GM12872 (cell line): Measurements from ENCODE around the gene CTIF.

Source experiments
- TF ChIP-seq, protein P1 (sequence below): IDR thresholded peaks from 3 replicates; pipeline ENCODE4 v1.5.1; 2011; ENCODE audit warnings: low read depth, mild to moderate bottlenecking, low read length, moderate library complexity; ENCODE audit not compliant: insufficient read depth

CTIF gene

GRCh38 chr18:48529796-48530195 is 9.0 kb upstream of the CTIF start:
- TF ChIP-seq, protein P1, sequence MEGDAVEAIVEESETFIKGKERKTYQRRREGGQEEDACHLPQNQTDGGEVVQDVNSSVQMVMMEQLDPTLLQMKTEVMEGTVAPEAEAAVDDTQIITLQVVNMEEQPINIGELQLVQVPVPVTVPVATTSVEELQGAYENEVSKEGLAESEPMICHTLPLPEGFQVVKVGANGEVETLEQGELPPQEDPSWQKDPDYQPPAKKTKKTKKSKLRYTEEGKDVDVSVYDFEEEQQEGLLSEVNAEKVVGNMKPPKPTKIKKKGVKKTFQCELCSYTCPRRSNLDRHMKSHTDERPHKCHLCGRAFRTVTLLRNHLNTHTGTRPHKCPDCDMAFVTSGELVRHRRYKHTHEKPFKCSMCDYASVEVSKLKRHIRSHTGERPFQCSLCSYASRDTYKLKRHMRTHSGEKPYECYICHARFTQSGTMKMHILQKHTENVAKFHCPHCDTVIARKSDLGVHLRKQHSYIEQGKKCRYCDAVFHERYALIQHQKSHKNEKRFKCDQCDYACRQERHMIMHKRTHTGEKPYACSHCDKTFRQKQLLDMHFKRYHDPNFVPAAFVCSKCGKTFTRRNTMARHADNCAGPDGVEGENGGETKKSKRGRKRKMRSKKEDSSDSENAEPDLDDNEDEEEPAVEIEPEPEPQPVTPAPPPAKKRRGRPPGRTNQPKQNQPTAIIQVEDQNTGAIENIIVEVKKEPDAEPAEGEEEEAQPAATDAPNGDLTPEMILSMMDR: no peak

DNA sequence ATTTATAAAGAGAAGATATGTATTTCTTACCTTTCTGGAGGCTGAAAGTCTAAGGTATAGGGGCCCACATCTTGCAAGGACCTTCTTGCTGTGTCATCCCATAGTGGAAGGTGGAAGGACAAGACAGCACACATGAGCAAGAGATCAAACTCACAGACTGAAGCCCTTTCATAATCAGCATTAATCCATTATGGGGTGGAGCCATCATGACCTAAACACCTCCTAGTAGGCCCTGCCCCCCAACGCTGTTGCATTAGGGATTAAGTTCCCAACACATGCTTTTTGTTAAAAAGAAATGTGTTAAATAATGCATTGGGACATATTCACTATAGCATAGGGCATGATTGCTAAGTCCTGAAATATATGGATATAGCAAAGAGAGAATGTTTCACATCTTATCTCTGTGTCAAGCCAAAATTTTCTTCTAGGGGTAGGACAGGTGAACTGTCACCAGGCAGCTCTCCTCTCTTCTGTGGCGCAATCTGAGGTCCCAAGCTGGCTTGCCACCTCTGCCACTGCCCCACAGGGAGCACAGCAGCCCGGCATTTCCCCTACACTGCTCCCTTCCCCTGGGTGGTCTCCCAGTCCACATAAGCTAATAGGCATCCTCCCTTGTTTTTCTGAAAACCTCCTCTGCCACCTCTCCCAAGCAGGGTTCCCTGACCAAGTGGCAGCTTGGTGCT is 8.3 kb upstream of the CTIF start:
- TF ChIP-seq, protein P1: no peak

DNA sequence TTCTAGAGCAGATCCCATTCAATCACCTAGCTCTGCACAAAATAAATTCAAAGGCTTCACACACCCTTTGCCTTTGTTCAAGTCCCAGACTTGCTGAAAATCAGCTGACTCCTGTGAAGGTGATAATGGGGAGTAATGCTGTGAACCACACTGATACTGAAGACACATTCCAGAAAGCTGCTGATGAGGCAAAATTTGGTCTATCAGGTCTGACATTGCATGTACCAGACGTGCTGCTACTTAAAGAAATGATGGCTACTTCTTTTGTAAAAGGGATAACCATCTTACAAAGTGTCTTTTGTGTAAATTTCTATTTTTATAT is 7.8 kb upstream of the CTIF start:
- TF ChIP-seq, protein P1: no peak

DNA sequence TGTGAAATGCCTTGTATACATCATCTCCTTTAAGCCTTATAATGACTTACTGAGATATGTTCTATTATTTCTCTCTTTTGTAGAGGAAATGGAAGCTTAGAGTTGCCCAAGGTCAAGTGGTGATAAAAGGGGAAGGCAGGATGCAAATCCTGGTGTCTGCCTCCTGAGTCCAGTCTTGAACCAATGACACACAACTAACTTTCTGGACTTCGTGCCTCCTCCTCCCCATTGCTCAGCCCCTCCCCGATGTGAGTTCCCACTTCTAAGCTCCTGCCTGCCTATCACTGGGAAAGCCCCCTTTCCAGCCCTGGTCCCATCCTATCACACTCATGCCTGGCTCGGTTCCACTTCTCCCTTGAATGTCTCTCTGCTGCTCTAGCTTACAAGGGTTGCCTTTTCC is 6.9 kb upstream of the CTIF start:
- TF ChIP-seq, protein P1: no peak

DNA sequence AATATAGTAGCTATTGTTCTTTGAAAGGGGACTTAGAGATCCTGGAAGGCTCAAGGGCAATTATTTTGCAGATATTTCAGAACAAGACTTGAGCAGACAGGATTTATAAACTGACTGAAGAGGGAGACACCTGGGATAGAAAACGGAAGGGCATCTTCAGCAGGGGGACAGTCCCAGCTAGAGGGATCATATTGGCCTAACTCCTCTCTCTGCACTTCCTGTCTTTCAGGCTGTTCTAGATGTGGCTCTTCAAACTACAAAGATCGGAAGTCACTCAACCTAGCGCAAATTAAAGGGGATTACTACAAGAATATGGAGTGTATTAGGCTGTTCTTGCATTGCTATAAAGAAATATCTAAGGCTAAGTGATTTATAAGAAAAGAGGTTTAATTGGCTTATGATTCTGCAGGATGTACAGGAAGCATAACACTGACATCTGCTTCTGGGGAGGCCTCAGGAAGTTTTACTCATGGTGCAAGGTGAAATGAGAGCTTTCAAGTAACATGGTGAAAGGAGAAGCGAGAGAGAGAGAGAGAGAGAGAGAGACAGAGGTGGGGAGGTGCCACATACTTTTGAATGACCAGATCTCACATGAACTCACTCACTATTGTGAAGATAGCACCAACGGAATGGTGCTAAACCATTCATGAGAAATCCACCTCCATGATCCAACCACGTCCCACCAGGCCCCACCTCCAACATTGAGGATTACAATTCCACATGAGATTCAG is 5.3 kb upstream of the CTIF start:
- TF ChIP-seq, protein P1: no peak

GRCh38 chr18:48534364-48534763 is 4.5 kb upstream of the CTIF start:
- TF ChIP-seq, protein P1: no peak

GRCh38 chr18:48535956-48536355 is 2.9 kb upstream of the CTIF start:
- TF ChIP-seq, protein P1: no peak
